Mesendoderm (in vitro differentiated cells): ENCODE measurements around the gene RPL3.
A peak's percentile ranks its signal among the peaks of the same experiment; 100 is the strongest.

Experiments
- DNase-seq: peaks from one replicate; pipeline ENCODE4 v3.0.0; 2013
- H2AK5ac ChIP-seq: 2 replicates; pipeline ENCODE4 v1.6.1; 2013; ENCODE audit warnings: low read length, inconsistent platforms
- H2BK120ac ChIP-seq: 2 replicates; pipeline ENCODE4 v1.6.1; 2013; ENCODE audit warnings: low read depth, mild to moderate bottlenecking, low read length, moderate library complexity, mixed read lengths
- H2BK15ac ChIP-seq: replicated peaks from 2 replicates; pipeline ENCODE4 v1.6.1; 2013; ENCODE audit warnings: low read depth, mild to moderate bottlenecking, moderate library complexity
- H2BK5ac ChIP-seq: 2 replicates; pipeline ENCODE4 v1.6.1; 2013; ENCODE audit warnings: low read length, inconsistent platforms
- H3K18ac ChIP-seq: 2 replicates; pipeline ENCODE4 v1.6.1; 2013; ENCODE audit warnings: mild to moderate bottlenecking, low read length, mixed read lengths
- H3K23ac ChIP-seq: one replicate; pipeline ENCODE4 v1.6.1; 2013; ENCODE audit warnings: low read length
- H3K27ac ChIP-seq: 2 replicates; pipeline ENCODE4 v1.5.1; 2013; ENCODE audit warnings: low read depth, mild to moderate bottlenecking, inconsistent platforms, low read length, moderate library complexity
- H3K27me3 ChIP-seq: 2 replicates; pipeline ENCODE4 v1.6.1; 2013; ENCODE audit warnings: low read length, control low read depth, mild to moderate bottlenecking, inconsistent platforms; ENCODE audit not compliant: insufficient read depth, poor library complexity
- H3K36me3 ChIP-seq: 2 replicates; pipeline ENCODE4 v1.6.1; 2013; ENCODE audit warnings: low read length, inconsistent platforms; ENCODE audit not compliant: control insufficient read depth, insufficient read depth
- H3K4ac ChIP-seq: one replicate; pipeline ENCODE4 v1.6.1; 2013; ENCODE audit warnings: low read depth, mild to moderate bottlenecking, low read length, moderate library complexity
- H3K4me1 ChIP-seq: 2 replicates; pipeline ENCODE4 v1.6.1; 2013; ENCODE audit warnings: low read depth, low read length, inconsistent platforms; ENCODE audit not compliant: control insufficient read depth
- H3K4me2 ChIP-seq: 2 replicates; pipeline ENCODE4 v1.6.1; 2013; ENCODE audit warnings: low read length
- H3K4me3 ChIP-seq: 2 replicates; pipeline ENCODE4 v1.5.1; 2013; ENCODE audit warnings: mild to moderate bottlenecking, low read length
- H3K56ac ChIP-seq: one replicate; pipeline ENCODE4 v1.6.1; 2013; ENCODE audit warnings: low read length
- H3K79me1 ChIP-seq: 2 replicates; pipeline ENCODE4 v1.6.1; 2013; ENCODE audit warnings: low read length, inconsistent platforms
- H3K79me2 ChIP-seq: 2 replicates; pipeline ENCODE4 v1.6.1; 2013; ENCODE audit warnings: mild to moderate bottlenecking, low read length; ENCODE audit not compliant: control insufficient read depth, insufficient read depth
- H3K9ac ChIP-seq: 2 replicates; pipeline ENCODE4 v1.6.1; 2013; ENCODE audit warnings: low read length, inconsistent platforms
- H4K5ac ChIP-seq: one replicate; pipeline ENCODE4 v1.6.1; 2013; ENCODE audit warnings: low read length
- H4K8ac ChIP-seq: one replicate; pipeline ENCODE4 v1.6.1; 2013; ENCODE audit warnings: low read depth, mild to moderate bottlenecking, control low read depth, low read length, moderate library complexity
- WGBS: extraction: QIAGEN DNeasy Blood & Tissue Kit; methylation state at CpG from one replicate; pipeline ENCODE4 v1.1.7; 2013; ENCODE audit warnings: low lambda C conversion rate, missing lambda C conversion rate; ENCODE audit not compliant: insufficient coverage; ENCODE audit errors: extremely low coverage; 5-methylcytosine and 5-hydroxymethylcytosine counted together

Gene RPL3

GRCh38 chr22:39298241-39298987 is 21.0 kb downstream of the RPL3 start:
- Histone ChIP-seq H3K4me1 (peaks cover 4% of the 10 kb centered on the region), H3K79me1 (no peaks in the 10 kb centered on the region), H3K4me3 (no peak overlapping the region), H3K23ac (no peak overlapping the region), H3K4ac (peak overlapping the region; percentile 2), H2BK5ac (peak overlapping the region; percentile 59), H4K5ac (no peak overlapping the region), H3K18ac (no peak overlapping the region), H4K8ac (no peak overlapping the region), H3K27ac (no peak overlapping the region), H3K9ac (peak overlapping the region; percentile 19), H3K27me3 (no peaks in the 10 kb centered on the region), H2BK120ac (no peak overlapping the region), H3K56ac (peak overlapping the region; percentile 17), H3K36me3 (no peaks in the 10 kb centered on the region), H3K79me2 (no peaks in the 10 kb centered on the region), H3K4me2 (no peak overlapping the region), H2BK15ac (no peak overlapping the region), H2AK5ac (no peak overlapping the region)
- no CpG with 5 or more reads among the region's 18 CpGs for WGBS
- no peak for DNase-seq

GRCh38 chr22:39297490-39298240 is 21.8 kb downstream of the RPL3 start:
- H3K36me3 ChIP-seq: no peaks in the 10 kb centered on the region
- peak; percentile 73 for DNase-seq
- peak overlapping the region; percentile 17 for H3K23ac ChIP-seq
- H3K4me3 ChIP-seq: no peak overlapping the region
- H4K5ac ChIP-seq: no peak overlapping the region
- peak overlapping the region; percentile 20 for H3K4ac ChIP-seq
- no peaks in the 10 kb centered on the region for H3K79me2 ChIP-seq
- no peaks in the 10 kb centered on the region for H3K79me1 ChIP-seq
- H2AK5ac ChIP-seq: no peak overlapping the region
- peak overlapping the region; percentile 59 for H2BK5ac ChIP-seq
- H2BK15ac ChIP-seq: no peak overlapping the region
- WGBS: no CpG with 5 or more reads among the region's 18 CpGs
- no peak overlapping the region for H3K4me2 ChIP-seq
- no peaks in the 10 kb centered on the region for H3K27me3 ChIP-seq
- H3K18ac ChIP-seq: peak overlapping the region; percentile 5
- H2BK120ac ChIP-seq: no peak overlapping the region
- no peak overlapping the region for H3K27ac ChIP-seq
- peak overlapping the region; percentile 73 for H3K56ac ChIP-seq
- peak overlapping the region; percentile 29 for H3K9ac ChIP-seq
- peaks cover 4% of the 10 kb centered on the region for H3K4me1 ChIP-seq
- H4K8ac ChIP-seq: no peak overlapping the region

- no peaks in the 10 kb centered on the region for H3K27me3 ChIP-seq
- H3K79me2 ChIP-seq: no peaks in the 10 kb centered on the region
- no peak overlapping the region for H4K8ac ChIP-seq
- peak overlapping the region; percentile 20 for H3K4ac ChIP-seq
- no peak overlapping the region for H2BK15ac ChIP-seq
- no peak for DNase-seq
- no peak overlapping the region for H3K27ac ChIP-seq
- no peaks in the 10 kb centered on the region for H3K79me1 ChIP-seq
- no peak overlapping the region for H3K9ac ChIP-seq
- no peak overlapping the region for H4K5ac ChIP-seq
- H3K36me3 ChIP-seq: no peaks in the 10 kb centered on the region
- no peak overlapping the region for H3K23ac ChIP-seq
- H3K56ac ChIP-seq: no peak overlapping the region
- no peak overlapping the region for H3K4me3 ChIP-seq
- WGBS: no CpG with 5 or more reads among the region's 19 CpGs
- peaks cover 4% of the 10 kb centered on the region for H3K4me1 ChIP-seq
- no peak overlapping the region for H3K4me2 ChIP-seq
- no peak overlapping the region for H2AK5ac ChIP-seq
- no peak overlapping the region for H2BK5ac ChIP-seq
- H2BK120ac ChIP-seq: no peak overlapping the region
- H3K18ac ChIP-seq: peak overlapping the region; percentile 5
Measured at GRCh38 chr22:39296981-39297489, 22.4 kb downstream of the RPL3 start.

GRCh38 chr22:39296535-39296934 is 22.9 kb downstream of the RPL3 start:
- Histone ChIP-seq H3K18ac (no peak overlapping the region), H3K4ac (no peak overlapping the region), H3K79me2 (no peaks in the 10 kb centered on the region), H3K27me3 (no peaks in the 10 kb centered on the region), H3K23ac (no peak overlapping the region), H4K5ac (no peak overlapping the region), H3K56ac (no peak overlapping the region), H3K9ac (no peak overlapping the region), H3K4me3 (no peak overlapping the region), H3K79me1 (no peaks in the 10 kb centered on the region), H2BK15ac (no peak overlapping the region), H2BK5ac (no peak overlapping the region), H2BK120ac (no peak overlapping the region), H4K8ac (no peak overlapping the region), H3K4me2 (no peak overlapping the region), H3K36me3 (no peaks in the 10 kb centered on the region), H3K4me1 (peaks cover 4% of the 10 kb centered on the region), H3K27ac (no peak overlapping the region), H2AK5ac (no peak overlapping the region)
- no CpG with 5 or more reads among the region's 6 CpGs for WGBS
- no peak for DNase-seq

GRCh38 chr22:39294571-39295468 is 24.6 kb downstream of the RPL3 start:
- no peak for DNase-seq
- Histone ChIP-seq H3K9ac (no peak overlapping the region), H3K27me3 (no peaks in the 10 kb centered on the region), H2BK120ac (no peak overlapping the region), H3K23ac (no peak overlapping the region), H2BK5ac (no peak overlapping the region), H4K5ac (no peak overlapping the region), H3K4me1 (peaks cover 4% of the 10 kb centered on the region), H3K27ac (no peak overlapping the region), H3K4me2 (no peak overlapping the region), H3K4ac (no peak overlapping the region), H3K4me3 (no peak overlapping the region), H2AK5ac (peak overlapping the region; percentile 27), H3K79me1 (no peaks in the 10 kb centered on the region), H3K36me3 (no peaks in the 10 kb centered on the region), H4K8ac (no peak overlapping the region), H2BK15ac (no peak overlapping the region), H3K56ac (peak overlapping the region; percentile 2), H3K18ac (no peak overlapping the region), H3K79me2 (no peaks in the 10 kb centered on the region)
- no CpG with 5 or more reads among the region's 17 CpGs for WGBS
